ENCODE data around the gene TRPV4.
"Not testable (repeated sequence)": the region's sequence is repeated elsewhere in the genome, so short reads cannot be mapped to it uniquely, and the experiment has no call there.

Gene TRPV4

GRCh38 chr12:109858764-109859163 is 25.6 kb upstream of the TRPV4 start:
- no peak for DNase-seq

GRCh38 chr12:109857715-109858114 is 24.5 kb upstream of the TRPV4 start:
- no peak for DNase-seq

- no peak for DNase-seq
These were observed 22.2 kb upstream of the TRPV4 start for GRCh38 chr12:109855377-109855776.

DNA sequence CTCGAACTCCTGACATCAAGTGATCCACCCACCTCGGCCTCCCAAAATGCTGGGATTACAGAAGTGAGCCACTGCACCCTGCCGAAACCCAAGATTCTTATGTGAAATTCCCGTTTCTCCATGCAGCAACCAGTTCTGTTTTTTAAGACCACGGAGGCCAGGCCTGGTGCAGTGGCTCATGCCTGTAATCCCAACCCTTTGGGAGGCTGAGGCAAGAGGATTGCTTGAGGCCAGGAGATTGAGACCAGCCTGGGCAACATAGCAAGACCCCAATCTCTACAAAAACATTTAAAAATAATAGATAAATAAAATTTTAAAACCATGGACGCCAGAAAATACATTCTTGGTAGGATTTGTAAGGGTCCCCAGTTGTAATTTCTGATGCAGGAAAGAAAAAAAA is 17.3 kb upstream of the TRPV4 start:
- not testable (repeated sequence) for DNase-seq

- no peak for DNase-seq
These were observed 14.0 kb upstream of the TRPV4 start for GRCh38 chr12:109847142-109847735.

DNA sequence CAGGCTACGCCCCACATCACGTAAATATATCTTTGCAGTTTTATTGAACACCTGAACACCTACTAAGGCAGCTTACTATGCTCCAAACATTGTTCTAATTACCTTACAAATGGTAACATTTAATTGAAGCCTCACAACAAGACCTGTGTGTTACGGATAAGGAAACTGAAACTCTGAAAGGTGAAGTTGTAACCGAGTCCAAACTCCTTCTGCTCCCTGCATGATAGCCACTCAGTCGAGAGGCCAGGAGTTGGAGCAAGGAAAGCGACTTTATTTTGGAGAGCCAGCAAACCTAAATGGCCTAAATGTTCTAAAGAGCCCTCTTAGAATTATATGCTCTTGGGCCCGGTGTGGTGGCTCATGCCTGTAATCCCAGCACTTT is 12.6 kb upstream of the TRPV4 start:
- DNase-seq = no peak

DNA sequence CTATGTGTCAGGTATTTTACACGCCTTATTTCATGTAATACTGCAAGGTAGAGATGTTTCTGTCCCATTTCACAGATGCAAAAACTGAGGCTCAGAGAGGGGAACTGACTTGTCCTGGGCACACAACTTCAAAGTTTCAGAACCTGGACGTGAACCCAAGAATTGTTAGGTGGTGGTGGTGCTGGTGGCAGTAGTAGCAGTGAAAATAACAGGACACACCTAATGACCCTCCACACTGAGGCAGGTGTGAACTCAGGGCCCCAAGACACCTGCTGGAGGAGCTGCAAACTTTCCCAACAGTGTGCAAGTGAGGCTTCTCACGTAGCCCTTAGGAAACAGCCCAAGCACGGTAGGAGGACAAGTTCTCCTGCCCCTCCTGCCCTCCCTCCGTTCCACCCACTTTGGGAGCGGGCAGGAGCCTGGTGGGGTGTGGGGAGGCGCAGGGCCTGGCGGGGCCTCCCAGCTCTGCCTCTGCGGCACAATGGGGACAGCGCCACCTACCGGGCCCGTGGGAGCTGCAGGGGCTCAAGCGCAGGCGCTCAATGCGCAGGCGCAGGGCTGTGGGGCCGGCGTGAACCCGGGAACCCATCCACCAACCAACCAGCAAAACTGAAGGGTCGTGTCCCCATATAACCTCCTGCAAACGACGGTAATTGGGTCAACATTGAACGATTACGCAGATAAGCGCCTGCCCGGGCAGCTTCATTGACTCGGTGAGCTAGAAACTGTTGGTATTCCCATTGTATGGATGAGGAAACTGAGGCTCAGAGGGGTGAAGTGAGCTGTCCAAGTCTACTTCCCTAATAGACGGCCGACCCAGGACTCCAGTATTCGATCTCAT is 12.0 kb upstream of the TRPV4 start:
- DNase-seq = peak; percentile 46

- DNase-seq = no peak
These were observed 10.9 kb upstream of the TRPV4 start for GRCh38 chr12:109844091-109844490.

- no peak for DNase-seq
These were observed 8.8 kb upstream of the TRPV4 start for GRCh38 chr12:109842021-109842420.

GRCh38 chr12:109841356-109841755 is 8.2 kb upstream of the TRPV4 start:
- DNase-seq = no peak

DNA sequence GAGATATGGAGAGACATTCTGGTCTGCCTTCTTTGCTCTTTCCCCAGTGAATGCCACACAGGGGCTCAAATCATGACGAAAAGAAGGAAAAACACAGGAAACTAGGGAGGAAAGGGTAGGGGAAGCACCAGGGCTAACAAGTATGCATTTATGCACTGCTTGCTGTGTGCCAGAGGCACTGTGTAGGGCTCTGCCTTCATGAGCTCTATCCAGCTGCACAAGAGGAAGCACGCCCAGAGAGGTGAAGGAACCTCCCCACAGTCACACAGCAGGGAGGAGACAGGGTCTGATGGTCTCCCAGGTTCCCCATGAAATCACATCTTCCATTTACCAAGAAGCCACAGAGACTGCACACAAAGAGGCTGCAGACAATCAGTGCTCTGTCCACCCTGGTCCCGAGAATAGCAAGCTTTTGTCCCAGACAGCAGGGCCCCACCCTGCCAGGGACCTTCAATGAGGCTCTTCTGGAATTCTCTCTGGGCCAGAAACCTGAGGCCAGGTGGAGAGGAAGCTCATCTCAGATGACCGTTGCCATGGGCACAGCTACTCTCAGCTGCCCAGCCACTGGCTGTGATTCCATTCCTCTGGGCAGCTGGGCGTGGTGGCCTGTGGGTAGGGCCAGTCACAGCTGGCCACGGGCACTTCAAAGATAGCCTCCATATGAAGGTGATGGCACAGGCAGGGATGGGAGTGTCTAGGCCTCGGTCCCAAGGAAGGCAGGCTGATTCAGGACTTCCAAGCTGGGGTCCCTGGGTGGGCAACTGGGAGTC is 7.3 kb upstream of the TRPV4 start:
- DNase-seq = no peak

DNA sequence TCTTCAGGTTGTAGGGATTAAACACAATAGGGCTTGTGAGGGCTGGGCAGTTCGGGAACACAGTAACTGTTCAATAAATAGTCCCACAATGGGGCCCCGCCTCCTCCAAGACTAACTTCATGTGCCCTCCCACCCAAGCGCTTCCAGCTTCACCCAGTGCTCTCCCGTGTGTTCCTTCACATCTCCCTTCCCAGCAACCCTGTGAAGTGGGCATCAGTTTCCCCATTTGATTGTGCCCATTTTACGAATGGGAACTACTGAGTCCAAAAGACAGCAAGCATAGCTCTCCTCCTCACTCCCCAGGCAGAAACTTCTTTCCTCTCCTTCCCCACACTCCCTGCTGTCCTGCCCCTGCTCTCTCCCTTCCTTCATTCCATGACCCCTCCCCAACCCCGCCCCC is 6.2 kb upstream of the TRPV4 start:
- DNase-seq = no peak

GRCh38 chr12:109836916-109837315 is 3.7 kb upstream of the TRPV4 start:
- DNase-seq = no peak

- DNase-seq = no peak
These were observed 2.6 kb upstream of the TRPV4 start for GRCh38 chr12:109835827-109836226.

DNA sequence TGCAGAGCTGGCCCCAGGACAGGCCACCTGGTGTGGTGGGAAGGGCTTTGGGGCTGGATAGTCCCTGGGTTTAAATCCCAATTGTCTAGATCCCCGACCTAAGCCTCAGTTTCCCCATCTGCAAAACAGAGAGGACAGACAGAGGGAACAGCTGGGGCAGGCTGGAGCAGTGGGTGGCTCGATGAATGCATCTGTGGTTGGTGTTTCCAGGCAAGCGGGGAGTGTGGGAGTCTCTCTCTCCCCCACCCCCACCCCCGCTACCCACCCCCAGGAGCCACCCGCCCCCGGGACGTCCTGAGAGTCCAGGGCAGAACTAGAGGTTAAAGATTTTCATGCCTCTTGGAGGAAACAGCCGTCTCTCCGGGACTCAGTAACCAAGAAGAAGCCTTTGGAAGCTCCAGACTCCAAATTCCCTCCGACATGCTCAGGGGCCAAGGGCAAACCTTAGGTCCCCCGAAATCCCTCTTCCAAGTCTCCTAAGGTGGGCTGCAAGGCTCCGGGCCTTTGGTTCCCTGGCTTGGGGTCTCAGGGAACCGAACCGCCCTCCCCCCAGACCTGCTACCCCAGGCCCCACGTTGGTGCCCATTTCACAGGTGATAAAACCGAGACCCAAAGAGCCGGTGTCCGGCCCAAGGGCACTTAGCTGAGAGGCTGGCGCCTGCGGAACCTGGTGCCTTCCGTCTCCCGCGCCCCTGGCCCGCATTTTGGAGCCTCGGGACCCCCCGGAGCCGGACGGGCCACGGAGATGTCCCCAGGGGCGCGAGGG is 474 bp downstream of the TRPV4 start:
- DNase-seq = no peak

- no peak for DNase-seq
These were observed 1.3 kb downstream of the TRPV4 start for GRCh38 chr12:109831929-109832328.

DNA sequence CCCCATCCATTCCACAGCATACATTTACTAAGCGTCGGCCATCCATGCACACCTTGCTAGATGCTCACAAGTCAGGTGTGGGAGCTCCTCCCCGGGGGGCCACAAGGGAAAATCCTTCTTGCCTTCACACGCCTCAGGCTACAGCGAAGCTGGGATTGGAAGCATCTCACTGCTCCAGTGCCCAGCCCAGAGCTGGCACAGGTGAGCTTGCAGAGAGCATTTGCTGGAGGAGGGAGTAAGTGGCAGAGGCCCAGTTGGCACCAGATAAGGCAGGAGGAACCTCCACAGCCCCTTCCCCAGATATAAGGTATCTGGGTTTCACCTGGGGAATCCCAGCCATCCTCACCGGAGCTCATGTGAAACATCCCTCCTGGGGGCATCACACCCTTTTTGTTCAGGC is 1.8 kb downstream of the TRPV4 start:
- no peak for DNase-seq

- no peak for DNase-seq
These were observed 2.5 kb downstream of the TRPV4 start for GRCh38 chr12:109830718-109831117.

- no peak for DNase-seq
These were observed 2.9 kb downstream of the TRPV4 start for GRCh38 chr12:109830267-109830666.

GRCh38 chr12:109829667-109830066 is 3.5 kb downstream of the TRPV4 start:
- DNase-seq = no peak

DNA sequence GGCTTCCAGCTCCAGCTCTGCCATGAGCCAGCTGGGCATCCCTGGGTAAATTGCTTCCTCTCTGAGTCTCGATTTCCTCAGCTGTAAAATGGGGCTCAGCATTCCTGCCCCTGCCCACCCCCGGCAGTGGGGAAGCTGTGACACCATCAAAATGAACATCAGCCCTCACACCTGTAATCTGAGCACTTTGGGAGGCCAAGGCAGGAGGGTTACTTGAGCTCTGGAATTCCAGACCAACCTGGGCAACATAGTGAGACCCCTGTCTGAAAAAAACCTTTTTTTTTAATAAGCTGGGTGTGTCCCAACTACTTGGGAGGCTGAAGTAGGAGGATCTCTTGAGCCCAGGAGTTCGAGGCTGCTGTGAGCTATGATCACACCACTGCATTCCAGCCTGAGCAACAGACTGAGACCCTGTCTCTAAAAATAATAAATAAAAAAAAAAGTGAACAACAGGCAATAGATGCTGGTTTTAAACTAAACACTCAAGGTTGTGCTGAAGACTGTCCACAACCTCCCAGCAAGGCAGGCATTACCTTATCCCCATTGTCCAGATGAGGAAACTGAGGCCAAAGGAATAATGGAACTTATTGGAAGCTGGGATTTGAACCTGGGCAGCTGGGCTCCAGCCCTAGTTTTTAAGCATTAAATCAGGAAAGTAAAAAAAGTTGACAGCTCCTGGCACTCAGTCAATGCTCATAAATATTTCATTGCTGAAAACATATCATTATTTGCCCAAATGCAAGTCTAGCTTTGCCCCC is 4.3 kb downstream of the TRPV4 start:
- DNase-seq = no peak

All from NCI-H1105 treated with DMSO at 0.1 percent for 48 hours (cell line).